ENCODE data around the gene NXNL2.

NXNL2 gene

GRCh38 chr9:88502552-88503034, 32.4 kb upstream of the NXNL2 start:
- DNase-seq (ENCODE audit: low spot score), result no peak
- in situ Hi-C loops (cut with MboI; ENCODE audit: low pct_unique_long_range_greater_than_20kb, low sequenced_read_pairs, unreplicated experiment), result no loop called here

DNA sequence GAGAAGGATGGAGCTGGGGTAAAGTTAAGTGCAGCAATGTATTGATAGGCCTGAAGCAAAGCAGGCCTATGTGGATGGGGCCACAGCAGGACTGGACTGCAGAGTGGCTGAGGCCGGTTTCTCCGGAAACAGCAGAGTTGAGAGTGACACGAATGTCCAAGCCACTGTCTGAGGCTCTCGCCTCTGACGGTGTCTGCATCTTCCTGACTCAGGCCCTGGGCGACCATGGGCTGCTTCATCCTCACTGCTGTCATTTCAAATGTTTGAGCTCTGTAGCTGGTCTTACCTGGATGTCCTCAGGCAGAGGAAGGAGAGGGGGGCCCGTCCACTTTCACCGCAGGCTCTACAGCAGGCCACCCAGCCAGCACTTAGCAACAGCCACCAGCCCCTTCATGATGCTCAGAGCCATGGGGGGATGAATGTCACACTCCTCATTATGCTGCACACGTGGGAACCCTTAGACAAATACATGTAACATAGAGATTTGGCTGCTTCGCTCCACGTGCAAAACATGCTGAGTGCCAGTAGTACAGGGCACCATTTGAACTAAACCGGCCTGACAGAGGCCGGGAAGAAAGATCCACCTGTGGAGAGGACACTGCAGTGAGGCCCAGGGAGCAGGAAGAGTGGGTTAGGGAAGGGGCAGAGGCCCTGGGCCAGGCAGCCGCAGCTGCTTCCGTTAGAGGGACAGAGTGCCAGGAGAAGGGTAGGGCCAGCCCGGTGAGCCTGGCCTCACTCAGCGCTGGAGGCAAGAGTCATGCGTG, 31.7 kb upstream of the NXNL2 start:
- TF ChIP-seq CTCF (IDR thresholded peaks at IDR 0.05; ENCODE audit: extremely low read depth, insufficient read depth, missing control alignments), result no peak
- no peak for DNase-seq (ENCODE audit: low spot score)
- in situ Hi-C loops (cut with MboI; ENCODE audit: low pct_unique_long_range_greater_than_20kb, low sequenced_read_pairs, unreplicated experiment), result no loop called here

More at GRCh38 chr9:88502552-88503034, 32.4 kb upstream of the NXNL2 start:
- TF ChIP-seq CTCF (IDR thresholded peaks at IDR 0.05; ENCODE audit: extremely low read depth, insufficient read depth, missing control alignments), result no peak

DNA sequence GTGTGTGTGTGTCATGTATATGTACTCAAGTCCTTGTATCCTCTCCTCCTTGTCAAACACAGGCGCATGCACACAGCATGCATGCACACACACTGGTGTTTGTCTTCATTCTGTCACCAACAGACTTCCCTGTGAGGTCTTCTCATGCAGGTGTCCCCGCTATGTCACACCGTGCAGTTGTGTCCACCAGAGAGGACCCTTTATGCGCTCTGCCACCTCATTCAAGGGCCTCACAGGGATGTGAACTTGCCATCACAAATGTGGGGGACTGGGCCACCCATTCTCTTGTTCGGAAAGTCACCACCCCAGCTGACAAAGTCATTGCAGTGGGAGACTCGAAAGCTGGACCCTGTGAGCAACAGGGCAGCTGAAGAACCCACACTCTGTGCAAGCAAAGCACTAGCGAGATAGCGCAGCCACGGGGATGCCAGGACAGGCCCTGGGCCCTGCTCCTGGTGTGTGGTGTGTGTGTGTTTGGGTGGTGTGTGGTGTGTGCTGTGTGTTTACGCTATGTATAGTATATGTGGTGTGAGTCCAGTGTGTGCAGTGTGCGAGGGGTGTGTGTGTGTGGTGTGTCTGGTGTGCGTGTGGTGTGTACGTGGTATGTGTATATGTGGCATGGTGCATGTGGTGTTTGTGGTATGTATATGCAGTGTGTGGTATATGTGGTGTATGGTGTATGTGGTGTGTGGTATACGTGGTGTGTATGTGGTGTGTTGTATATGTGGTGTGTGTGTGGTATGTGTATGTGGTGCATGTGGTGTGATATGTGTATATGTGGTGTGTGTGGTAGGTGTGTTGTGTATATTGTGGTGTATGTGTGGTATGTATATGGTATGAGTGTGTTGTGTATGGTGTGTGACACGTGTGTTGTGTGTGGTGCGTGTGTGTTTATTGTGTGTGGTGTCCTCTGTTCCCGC, 30.9 kb upstream of the NXNL2 start:
- TF ChIP-seq CTCF (IDR thresholded peaks at IDR 0.05; ENCODE audit: extremely low read depth, insufficient read depth, missing control alignments), result no peak
- no peak for DNase-seq (ENCODE audit: low spot score)
- in situ Hi-C loops (cut with MboI; ENCODE audit: low pct_unique_long_range_greater_than_20kb, low sequenced_read_pairs, unreplicated experiment), result no loop called here

DNA sequence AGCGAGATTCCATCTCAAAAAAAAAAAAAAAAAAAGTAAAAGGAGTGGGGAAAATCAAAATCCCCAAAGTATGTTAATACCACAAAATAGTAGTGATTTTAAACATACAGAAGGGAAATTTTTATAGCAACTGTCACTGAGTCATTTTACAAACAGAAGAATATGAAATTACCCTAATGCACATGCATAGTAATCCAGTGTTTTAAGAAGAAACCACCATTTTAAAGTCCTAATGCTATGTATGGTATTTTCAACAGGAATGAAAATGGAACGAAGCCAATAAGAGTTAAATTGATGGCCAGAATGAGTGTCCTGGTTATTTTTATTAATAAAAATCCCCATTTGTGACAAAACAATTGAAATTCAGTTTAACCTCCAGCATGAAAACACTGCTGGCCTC, 26.7 kb upstream of the NXNL2 start:
- no peak for TF ChIP-seq CTCF (IDR thresholded peaks at IDR 0.05; ENCODE audit: extremely low read depth, insufficient read depth, missing control alignments)
- in situ Hi-C loops (cut with MboI; ENCODE audit: low pct_unique_long_range_greater_than_20kb, low sequenced_read_pairs, unreplicated experiment), result no loop called here
- no peak for DNase-seq (ENCODE audit: low spot score)

GRCh38 chr9:88511906-88512305, 23.1 kb upstream of the NXNL2 start:
- in situ Hi-C loops (cut with MboI; ENCODE audit: low pct_unique_long_range_greater_than_20kb, low sequenced_read_pairs, unreplicated experiment), result no loop called here
- TF ChIP-seq CTCF (IDR thresholded peaks at IDR 0.05; ENCODE audit: extremely low read depth, insufficient read depth, missing control alignments), result no peak
- DNase-seq (ENCODE audit: low spot score), result no peak

DNA sequence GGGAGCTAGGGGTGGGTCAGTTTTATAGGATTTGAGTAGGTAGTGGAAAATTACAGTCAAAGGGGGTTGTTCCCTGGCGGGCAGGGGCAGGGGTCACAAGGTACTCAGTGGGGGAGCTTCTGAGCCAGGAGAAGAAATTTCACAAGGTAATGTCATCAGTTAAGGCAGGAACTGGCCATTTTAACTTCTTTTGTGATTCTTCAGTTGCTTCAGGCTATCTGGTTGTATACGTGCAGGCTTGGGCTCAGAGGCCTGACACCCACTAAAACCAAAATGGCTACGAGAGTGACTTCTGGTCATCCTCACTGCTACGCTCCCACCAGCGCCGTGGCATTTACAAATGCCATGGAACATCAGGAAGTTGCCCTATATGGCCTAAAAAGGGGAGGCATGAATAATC, 20.7 kb upstream of the NXNL2 start:
- DNase-seq (ENCODE audit: low spot score), result no peak
- in situ Hi-C loops (cut with MboI; ENCODE audit: low pct_unique_long_range_greater_than_20kb, low sequenced_read_pairs, unreplicated experiment), result no loop called here
- no peak for TF ChIP-seq CTCF (IDR thresholded peaks at IDR 0.05; ENCODE audit: extremely low read depth, insufficient read depth, missing control alignments)
